ENCODE results near the gene UBE4B.
"Not testable (repeated sequence)": the region's sequence is repeated elsewhere in the genome, so short reads cannot be mapped to it uniquely, and the experiment has no call there.

The UBE4B gene

DNA sequence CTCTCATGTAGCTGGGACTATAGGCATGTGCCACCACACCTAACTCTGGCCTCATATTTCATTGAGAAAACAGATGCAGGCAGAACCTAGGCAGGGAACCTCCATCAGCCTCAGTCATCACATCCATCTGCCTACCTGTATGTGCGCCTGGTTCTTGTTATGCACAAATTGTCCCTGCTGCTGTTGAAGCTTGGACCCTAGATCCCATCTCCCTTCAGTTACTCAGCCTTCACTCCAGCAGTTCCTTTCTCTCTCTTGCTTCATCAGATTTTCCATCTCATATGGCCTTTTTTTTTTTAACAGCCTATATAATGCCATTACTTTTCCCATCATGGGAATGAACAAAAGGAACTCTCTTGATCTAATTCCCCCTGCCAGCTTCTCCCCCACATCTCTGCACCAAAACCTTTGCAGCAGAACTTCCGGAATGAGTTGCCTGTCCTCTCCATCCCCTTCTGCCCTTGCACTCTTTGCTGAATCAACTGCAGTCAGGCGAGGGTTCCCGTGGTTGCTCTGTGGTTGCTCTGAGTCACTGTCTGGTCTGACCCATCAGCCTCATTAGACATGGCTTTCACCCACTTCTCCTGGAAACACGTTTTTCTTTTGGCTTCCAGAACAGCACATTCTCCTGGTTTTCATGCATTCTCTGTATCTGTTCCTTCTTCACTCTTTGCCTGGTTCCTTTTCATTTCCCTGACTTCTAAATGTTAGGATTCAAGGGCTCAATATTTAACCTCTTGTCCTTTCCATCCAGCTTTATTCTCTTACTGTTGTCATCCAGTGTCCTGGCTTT, 41.5 kb downstream of the UBE4B start:
- peak; percentile 42 for DNase-seq

DNA sequence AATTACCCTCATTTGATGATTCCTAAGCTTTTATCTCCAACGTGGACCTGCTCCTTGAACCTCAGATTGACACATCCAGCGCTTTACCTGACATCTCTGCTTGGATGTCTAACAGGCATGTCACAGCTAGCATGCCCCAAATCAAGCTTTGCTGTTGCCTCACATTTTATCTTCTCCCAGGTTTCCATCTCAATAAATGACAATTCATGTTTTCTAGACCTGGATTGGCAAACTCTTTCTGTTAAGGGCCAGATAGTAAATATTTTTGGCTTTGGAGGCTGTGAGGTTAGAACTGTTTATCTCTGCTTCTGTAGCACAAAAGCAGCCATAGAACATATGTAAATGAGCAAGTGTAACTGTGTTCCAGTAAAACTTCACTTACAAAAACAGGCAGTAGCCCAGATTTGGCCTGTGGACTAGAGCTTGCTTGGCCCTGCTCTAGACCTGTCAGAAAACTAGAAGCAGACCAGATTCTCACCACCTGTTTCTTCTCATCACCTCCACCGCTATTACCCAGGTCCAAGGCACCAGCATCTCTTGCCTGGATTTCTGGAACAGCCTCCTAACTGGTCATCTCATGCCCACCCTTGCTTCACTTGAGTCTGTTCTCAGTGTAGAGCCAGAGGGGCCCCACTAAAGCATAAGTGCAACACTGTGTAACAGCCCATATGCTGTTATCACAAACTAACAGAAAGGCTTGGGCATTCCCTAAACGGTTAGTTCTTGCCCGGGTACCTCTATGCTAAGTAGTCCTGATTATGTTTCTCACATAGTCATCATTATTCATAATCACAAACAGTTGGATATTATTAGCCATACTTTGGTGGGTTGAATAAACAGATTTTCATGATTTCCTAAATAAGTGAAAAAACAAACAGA, 42.3 kb downstream of the UBE4B start:
- peak; percentile 40 for DNase-seq

DNA sequence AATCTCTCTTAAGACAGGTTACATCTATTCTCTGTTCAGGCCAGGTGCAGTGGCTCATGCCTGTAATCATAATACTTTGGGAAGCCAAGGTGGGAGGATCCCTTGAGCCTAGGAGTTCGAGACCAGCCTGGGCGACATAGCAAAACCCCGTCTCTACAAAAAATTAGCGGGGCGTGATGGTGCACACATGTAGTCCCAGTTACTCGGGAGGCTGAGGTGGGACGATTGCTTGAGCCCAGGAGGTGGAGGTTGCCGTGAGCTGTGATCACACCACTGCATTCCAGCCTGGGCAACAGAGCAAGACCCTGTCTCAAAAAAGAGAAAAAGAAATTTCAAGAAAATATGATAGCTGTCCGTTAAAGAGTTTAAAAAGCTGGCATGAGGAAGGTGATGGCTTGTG, 43.0 kb downstream of the UBE4B start:
- no peak for DNase-seq

DNA sequence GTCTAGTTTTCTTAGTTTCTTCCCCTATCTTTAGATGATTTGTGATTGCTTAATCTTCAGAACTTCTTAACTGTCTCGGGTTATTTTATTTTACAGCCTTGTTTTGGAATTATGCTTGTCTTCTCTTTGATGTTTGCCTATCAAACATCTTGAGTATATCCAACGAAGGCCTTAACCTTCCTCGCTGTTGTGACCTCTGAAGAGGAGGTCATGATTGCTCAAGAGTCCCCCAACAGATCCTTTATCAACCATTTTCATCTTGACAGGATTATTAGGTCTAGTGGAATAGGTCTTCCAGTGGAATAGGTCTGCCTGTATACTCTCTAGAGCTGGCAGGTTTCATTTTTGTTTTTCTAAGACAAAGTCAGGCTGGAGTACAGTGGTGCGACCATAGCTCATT, 45.7 kb downstream of the UBE4B start:
- no peak for DNase-seq

DNA sequence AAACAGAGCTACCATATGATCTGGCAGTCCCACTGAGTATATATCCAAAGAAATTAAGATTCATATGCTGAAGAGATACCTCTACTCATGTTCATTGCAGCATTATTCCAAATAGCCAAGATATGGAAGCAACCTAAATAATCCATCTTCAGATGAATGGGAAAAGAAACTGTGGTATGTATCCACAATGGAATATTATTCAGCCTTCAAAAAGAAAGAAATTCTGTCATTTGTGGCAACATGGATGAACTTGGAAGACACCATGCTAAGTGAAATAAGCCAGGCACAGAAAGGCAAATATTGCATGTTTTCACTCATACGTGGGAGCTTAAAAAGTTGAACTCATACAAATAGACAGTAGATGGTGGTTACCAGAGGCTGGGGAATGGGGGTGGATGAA, 47.8 kb downstream of the UBE4B start:
- DNase-seq, result no peak

DNA sequence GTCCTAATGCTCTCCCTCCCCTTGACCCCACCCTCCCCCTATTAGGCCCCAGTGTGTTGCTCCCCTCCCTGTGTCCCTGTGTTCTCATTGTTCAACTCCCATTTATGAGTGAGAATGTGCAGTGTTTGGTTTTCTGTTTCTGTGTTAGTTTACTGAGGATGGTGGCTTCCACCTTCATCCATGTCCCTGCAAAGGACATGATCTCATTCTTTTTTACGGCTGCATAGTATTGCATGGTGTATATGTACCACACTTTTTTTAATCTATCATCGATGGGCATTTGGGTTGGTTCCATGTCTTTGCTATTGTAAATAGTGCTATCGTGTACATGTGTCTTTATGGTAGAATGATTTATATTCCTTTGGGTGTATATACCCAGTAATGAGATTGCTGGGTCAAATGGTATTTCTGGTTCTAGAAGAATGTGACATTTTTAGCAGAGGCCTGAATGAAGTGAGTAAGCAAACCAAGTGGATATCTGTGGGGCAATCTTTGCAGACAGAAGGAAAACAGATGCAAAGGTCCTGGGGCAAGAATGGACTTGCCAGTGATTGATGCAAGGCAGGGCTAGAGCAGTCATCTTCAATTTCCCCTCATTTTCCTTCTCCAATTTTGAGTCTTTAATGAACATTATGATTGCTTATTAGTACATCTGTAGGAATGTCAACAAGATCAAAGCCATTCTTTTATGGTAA, 50.2 kb downstream of the UBE4B start:
- no peak for DNase-seq

DNA sequence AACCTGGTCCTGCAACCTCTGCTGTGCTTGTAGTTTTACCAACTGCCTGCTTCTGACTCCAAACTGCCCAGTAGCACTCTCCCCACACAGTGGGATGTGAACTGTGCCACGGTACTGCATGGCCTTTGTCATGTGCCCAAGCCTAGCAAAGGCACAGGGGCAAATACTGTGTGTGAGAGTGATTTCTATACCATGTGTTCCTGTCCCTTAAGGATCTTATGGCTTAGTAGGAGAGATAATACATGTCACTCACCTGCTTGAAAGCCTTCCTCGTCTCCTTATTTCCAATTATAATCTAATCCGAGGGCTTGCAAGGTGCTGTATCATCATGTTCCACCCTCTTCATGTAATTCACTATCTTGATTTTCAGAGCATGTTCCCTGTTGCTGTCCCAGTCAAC, 51.3 kb downstream of the UBE4B start:
- no peak for DNase-seq

DNA sequence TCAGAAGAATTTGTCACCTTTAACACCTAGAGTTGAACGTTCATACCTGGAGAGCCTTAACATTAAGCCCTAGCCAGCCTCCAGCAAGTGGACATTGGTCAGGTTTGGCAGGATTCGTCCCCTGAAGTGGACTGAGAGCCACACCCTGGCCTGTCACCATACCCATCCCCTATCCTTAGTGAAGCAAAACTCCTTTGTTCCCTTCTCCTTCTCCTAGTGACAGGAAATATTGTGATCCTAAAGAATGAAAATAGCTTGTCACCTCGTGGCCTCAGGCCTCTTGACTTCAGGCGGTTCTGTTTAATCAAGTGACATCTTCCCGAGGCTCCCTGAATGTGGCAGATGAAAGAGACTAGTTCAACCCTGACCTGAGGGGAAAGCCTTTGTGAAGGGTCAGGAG, 52.3 kb downstream of the UBE4B start:
- DNase-seq, result no peak

DNA sequence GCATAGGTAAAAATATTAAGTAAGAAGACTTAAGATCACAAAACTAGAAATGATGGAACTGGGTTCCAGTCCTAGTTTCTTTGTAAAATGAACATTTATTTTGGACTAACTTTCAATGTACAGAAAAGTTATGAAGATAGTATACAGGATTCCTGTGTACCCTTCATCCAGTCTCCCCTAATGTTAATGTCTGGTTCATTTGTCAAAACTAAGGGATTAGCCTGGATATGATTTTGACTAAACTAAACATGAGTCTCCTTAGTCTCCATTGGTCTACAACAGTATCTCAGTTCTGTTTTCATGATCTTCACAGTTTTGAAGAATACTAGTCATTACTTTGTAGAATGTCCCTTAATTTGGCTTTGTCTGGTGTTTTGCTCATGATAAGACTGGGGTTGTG, 54.5 kb downstream of the UBE4B start:
- DNase-seq, result no peak

DNA sequence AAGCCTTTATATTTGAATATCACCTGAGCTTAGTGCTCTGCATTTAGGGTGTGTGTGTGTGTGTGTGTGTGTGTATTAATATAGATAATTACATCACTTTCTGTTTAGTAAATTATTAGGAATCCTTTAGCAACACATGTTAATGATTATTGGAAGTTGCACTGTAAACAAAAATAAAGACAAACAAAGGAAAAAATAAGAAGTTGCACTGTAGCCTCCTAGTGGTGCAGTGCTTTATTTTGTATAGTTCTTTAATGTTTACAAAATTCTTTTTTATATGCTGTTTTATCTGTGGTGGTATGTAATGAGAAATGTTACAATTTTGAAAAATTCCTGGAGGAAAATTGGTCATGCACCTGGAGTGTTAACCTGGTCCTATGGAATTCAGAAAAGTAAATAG, 69.2 kb downstream of the UBE4B start:
- DNase-seq, result no peak

DNA sequence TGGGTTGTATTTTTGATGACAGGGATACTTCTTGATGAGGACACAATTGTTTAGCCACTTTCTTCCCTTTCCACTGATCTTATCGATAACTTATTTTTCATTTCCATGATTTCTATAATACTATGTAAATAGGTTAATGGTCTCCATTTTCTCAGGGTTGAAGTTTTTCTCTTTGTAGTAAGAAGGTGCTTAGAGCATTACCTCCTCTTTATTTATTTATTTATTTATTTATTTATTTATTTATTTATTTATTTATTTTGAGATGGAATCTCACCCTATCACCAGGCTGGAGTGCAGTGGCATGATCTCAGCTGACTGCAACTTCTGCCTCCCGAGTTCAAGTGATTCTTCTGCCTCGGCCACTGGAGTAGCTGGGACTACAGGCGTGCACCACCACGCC, 70.4 kb downstream of the UBE4B start:
- no peak for DNase-seq

DNA sequence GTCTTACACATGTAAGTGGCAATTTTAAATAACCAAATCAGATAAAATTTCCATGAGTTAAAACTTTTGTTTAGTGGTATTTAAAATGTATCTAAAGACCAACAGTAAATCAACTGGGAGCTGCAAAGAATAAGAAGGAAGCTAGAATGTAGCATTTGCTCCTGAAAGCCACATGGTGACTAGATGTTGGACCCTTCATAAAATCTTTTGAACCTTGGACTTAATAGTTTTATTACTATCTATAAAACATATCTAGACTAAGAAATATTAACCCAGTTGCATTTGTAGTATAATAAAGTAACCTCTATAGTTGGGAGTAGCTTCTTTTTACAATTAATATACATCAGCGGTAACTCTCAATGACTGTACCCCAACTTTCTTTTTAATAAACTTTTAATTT, 72.1 kb downstream of the UBE4B start:
- DNase-seq, result no peak

DNA sequence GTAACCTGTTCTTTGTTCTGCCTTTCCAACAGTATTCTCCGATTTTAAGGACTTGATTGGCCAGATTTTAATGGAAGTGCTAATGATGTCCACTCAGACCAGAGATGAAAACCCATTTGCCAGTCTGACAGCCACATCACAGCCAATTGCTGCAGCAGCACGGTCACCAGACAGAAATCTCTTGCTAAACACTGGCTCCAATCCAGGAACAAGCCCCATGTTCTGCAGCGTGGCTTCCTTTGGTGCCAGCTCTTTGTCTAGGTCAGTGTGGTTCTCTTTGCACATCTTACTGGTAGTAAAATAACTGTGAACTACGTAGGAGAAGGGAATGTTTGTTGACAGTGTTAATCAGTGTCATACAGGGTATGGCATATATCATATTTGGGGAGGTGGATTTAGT, 72.7 kb downstream of the UBE4B start:
- DNase-seq, result peak; percentile 48

DNA sequence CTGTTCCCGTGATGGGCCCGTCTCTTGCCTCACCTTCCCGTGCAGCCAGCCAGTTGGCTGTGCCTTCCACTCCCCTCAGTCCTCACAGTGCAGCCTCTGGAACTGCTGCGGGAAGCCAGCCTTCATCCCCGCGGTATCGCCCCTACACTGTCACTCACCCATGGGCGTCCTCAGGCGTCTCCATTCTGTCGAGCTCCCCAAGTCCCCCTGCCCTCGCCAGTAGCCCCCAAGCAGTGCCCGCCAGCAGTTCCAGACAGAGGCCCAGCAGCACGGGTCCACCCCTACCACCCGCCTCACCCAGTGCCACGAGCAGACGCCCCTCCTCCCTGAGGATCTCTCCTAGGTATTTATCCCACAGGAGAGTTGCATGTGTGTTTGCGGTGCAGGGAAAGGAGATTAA, 73.5 kb downstream of the UBE4B start:
- no peak for DNase-seq

DNA sequence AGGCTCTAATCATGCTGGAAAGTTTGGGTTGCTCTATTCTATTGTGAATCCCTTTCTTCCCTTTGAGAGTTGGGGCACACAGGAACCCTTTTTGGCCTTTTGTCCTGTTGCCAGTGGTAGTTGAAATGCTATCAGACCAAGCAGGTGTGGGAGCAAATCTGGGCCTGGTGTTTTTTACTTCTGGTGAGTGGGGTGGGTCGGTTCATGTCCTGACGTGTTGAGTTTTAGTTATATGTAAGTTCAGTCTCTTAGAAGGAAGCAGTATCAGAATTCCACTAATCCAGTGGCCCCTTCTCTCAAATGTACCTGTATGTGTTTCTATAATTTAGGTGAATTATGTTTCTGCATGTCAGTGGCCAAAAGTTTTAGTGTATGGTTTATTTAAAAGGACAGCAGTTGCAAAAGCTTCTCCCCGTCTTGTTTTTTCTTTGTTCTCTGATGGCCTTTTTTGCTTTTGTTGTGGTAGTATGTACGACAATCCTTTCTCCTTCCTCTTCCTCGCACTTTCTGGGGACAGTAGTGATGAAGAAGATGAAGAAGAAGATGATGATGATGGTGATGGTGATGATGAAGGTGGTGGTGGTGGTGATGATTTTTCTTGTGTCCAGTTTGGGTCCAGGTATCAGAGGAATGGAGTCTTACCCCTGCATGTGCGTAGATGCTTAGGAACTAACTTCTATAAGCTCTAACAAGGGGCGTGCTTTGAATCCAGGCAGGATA, 74.2 kb downstream of the UBE4B start:
- DNase-seq, result no peak

DNA sequence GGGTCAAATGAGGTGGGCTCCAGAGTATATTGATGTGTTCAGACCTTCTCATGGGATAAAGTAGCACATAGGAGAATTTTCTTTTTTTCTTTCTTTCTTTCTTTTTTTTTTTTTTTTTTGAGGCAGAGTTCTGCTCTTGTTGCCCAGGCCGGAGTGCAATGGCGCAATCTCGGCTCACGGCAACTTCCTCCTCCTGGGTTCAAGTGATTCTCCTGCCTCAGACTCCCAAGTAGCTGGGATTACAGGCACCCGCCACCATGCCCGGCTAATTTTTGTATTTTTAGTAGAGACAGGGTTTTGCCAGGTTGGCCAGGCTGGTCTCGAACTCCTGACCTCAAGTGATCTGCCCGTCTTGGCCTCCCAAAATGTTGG, 74.7 kb downstream of the UBE4B start:
- not testable (repeated sequence) for DNase-seq

DNA sequence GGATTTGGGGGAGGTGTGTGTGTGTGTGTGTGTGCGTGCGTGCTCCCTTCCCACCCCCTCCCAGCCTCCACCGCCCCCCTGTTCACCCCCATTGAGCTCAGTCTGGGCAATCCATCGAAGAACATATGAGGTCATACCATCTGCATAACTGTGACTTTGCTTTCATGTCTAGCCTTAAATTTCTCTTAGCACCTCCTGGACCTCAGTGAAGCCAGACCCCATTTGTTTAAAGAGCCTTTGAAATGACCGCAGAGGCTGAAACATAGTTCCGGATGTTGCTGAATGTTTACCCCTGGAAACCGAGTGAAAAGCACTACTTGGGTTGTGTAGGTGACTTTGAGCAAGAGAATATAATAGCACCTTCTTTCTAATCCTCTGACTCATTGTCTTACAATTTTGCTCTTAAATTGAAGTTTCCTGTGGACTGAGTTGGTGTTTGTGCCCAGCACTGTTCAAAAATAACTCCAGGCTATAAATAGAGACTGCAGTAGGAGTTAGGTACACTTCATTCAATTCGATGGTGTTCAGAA, 75.4 kb downstream of the UBE4B start:
- peak; percentile 24 for DNase-seq

DNA sequence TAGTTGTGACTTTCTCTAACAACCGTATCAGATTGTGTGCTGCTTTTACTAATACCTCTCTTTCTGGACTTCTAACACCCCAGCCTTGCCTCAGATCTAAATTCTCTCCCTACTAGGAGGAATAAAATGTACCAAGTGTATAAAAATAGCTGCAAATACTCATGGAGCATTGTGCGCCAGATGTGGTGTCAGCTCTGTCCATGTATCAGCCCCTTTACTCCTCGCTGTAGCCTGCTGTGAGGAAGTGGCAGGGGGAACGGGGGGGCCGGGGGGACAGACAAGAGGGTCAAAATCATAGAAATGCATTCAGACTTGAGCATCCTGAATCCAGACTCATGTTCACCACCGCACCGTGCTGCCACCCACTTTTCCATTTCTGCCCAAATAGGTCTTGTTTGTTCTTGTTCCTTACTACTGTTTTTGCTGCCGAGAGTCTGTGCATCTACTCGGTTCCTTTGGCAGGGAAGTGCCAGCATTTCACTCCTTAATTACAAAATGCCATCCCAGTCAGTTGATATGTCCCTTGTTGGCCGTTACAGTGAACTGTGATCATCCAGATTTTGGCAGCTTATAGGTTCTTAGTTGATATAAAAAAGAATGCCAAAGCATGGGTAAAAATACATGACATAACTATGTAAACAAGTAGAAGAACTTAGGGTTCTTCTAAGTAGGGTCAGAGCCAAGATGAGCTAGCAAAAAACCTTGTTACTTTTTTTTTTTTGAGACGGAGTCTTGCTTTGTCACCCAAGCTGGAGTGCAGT, 76.4 kb downstream of the UBE4B start:
- DNase-seq, result peak; percentile 43

DNA sequence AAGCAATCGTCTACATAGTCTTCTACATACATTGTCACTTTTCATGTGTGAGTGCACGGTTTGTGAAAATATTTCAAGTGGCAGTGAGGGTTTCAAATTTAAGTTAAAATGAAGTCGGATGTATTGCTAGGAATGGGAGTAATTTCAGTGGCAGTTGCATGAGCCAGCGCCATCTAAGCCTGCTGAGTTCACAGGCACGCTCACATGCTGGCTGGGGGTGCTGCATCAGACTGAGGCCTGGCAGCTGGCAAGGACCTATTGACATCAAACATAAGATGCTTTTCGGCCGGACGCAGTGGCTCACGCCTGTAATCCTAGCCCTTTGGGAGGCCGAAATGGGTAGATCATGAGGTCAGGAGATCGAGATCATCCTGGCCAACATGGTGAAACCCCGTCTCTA, 80.7 kb downstream of the UBE4B start:
- DNase-seq, result peak; percentile 48

DNA sequence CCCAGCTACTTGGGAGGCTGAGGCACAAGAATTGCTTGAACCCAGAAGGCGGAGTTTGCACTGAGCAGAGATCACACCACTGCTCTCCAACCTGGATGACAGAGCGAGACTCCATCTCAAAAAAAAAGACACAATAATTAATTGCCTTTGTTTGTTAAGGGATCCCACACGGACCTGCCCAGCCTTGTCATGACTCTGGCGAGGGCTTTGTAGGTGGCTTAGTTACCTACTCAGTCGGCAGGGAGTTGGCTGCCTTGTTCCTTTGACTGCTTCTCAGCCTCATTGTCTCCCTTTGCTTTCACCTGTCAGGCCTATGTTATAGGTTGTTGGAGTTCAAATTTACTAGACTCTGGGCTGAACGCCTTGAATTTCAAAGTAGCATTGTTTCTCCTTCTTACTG, 82.0 kb downstream of the UBE4B start:
- DNase-seq, result no peak

DNA sequence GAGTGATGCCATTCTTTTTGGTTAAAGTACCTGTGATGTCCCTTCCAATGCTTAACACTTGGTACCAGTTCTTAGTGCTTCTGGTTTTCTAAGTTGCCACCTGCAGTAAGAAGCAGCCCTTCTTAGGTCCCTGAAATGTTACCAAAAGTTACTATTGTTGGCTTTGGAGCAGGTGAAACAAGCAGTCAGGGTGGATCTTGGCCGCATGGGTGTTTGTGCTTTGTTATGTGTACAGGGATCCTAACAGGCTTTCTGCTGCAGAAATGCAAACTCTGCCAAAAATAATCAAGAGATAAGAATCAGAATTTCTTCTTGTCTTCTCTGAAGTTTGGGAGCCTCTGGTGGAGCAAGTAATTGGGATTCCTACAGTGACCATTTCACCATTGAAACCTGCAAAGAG, 84.4 kb downstream of the UBE4B start:
- DNase-seq, result no peak

DNA sequence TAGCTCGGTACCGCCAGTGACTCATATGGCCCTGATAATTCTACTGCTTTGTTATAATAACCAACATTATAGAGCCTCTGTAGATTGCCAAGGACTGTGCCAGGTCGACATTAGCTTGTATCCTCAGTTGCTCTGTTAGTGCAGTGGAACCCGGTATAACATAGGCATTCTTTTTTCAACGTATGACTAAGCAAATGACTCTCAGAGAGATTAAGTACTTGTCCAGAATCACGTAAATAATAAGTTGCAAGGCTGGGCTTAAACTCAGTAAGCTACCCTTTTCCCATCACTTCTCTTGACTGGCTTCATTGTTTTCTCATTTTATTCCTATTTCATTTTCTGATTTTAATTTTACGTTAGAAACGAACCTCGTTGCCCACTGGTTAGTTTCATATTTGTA, 85.1 kb downstream of the UBE4B start:
- no peak for DNase-seq
